ENCODE results near the gene OTOS.

DNA sequence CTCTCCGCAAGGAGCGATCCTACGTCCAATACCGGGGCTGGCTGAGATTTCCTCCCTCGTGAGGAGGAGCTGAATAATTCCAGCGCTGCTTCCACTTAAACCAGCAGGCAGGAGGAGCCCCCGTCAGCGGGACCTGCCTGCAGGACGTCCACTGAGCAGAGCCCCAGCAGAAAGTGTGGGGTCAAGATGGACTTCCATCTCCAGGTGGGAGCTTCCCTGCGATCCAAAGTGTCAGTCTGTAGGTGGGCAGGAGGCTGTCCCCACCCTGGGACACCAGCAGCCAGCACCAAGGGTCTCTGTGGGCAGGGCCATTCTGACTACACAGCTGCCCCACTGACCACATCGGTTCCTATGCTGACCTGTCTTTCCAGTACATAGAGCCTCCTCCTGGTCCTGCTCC lies 462 bp upstream of the OTOS start:
- TF ChIP-seq FOXM1 (IDR thresholded peaks at IDR 0.05; ENCODE audit: borderline replicate concordance, low read depth), result no peak
- TF ChIP-seq, protein P1, sequence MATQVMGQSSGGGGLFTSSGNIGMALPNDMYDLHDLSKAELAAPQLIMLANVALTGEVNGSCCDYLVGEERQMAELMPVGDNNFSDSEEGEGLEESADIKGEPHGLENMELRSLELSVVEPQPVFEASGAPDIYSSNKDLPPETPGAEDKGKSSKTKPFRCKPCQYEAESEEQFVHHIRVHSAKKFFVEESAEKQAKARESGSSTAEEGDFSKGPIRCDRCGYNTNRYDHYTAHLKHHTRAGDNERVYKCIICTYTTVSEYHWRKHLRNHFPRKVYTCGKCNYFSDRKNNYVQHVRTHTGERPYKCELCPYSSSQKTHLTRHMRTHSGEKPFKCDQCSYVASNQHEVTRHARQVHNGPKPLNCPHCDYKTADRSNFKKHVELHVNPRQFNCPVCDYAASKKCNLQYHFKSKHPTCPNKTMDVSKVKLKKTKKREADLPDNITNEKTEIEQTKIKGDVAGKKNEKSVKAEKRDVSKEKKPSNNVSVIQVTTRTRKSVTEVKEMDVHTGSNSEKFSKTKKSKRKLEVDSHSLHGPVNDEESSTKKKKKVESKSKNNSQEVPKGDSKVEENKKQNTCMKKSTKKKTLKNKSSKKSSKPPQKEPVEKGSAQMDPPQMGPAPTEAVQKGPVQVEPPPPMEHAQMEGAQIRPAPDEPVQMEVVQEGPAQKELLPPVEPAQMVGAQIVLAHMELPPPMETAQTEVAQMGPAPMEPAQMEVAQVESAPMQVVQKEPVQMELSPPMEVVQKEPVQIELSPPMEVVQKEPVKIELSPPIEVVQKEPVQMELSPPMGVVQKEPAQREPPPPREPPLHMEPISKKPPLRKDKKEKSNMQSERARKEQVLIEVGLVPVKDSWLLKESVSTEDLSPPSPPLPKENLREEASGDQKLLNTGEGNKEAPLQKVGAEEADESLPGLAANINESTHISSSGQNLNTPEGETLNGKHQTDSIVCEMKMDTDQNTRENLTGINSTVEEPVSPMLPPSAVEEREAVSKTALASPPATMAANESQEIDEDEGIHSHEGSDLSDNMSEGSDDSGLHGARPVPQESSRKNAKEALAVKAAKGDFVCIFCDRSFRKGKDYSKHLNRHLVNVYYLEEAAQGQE (IDR thresholded peaks at IDR 0.05; ENCODE audit: low read depth), result no peak
- TF ChIP-seq YY1 (IDR thresholded peaks at IDR 0.05; ENCODE audit: low read depth), result no peak
- TF ChIP-seq, protein P2, sequence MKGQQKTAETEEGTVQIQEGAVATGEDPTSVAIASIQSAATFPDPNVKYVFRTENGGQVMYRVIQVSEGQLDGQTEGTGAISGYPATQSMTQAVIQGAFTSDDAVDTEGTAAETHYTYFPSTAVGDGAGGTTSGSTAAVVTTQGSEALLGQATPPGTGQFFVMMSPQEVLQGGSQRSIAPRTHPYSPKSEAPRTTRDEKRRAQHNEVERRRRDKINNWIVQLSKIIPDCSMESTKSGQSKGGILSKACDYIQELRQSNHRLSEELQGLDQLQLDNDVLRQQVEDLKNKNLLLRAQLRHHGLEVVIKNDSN (IDR thresholded peaks at IDR 0.05), result no peak
- no peak for TF ChIP-seq RAD21 (IDR thresholded peaks at IDR 0.05; ENCODE audit: low read depth)
- no peak for TF ChIP-seq TEAD4 (IDR thresholded peaks at IDR 0.05)
- TF ChIP-seq TCF12 (IDR thresholded peaks at IDR 0.05; ENCODE audit: low read depth), result no peak
- TF ChIP-seq CEBPB (IDR thresholded peaks at IDR 0.05), result no peak
- TF ChIP-seq EP300 (IDR thresholded peaks at IDR 0.05; ENCODE audit: borderline replicate concordance), result no peak
- TF ChIP-seq NFIC (IDR thresholded peaks at IDR 0.05), result no peak
- no peak for TF ChIP-seq EGR1 (IDR thresholded peaks at IDR 0.05)
- TF ChIP-seq, protein P3, sequence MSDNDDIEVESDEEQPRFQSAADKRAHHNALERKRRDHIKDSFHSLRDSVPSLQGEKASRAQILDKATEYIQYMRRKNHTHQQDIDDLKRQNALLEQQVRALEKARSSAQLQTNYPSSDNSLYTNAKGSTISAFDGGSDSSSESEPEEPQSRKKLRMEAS (IDR thresholded peaks at IDR 0.05), result no peak
- TF ChIP-seq TAF1 (IDR thresholded peaks at IDR 0.05; ENCODE audit: low read depth), result no peak
- TF ChIP-seq CREB1 (IDR thresholded peaks at IDR 0.05; ENCODE audit: low read depth), result no peak
